Neural cell (in vitro differentiated cells): ENCODE data around the gene MID2. TPM values are rescaled to one million over a fixed set of nuclear protein-coding genes. Genes with fewer than 3 reads are reported as not detected.

Source experiments
- H2AFZ ChIP-seq: fragments of 200-600, 300-800 bp; sonication (generic), shearing (Covaris generic); 2 replicates; pipeline ENCODE4 v1.6.0; 2014; ENCODE audit warnings: low read depth, mild to moderate bottlenecking, antibody characterized with exemption, low read length, moderate library complexity
- H3F3A ChIP-seq: fragments of 200-600 bp; shearing (Covaris generic); 2 replicates; pipeline ENCODE4 v1.6.1; 2016; ENCODE audit warnings: mild to moderate bottlenecking, moderate library complexity, mixed read lengths, antibody characterized with exemption, low read length; ENCODE audit not compliant: insufficient read depth, poor library complexity, severe bottlenecking
- H3K27ac ChIP-seq: fragments of 200-600, 300-800 bp; sonication (generic), shearing (Covaris generic); 2 replicates; pipeline ENCODE4 v1.5.1; 2014; ENCODE audit warnings: mild to moderate bottlenecking, low read length, moderate library complexity
- H3K27me3 ChIP-seq: fragments of 300-800, 200-600 bp; sonication (generic), shearing (Covaris generic); 2 replicates; pipeline ENCODE4 v1.6.0; 2014; ENCODE audit warnings: mild to moderate bottlenecking, low read depth, low read length, moderate library complexity; ENCODE audit not compliant: insufficient read depth
- H3K36me3 ChIP-seq: fragments of 300-800, 200-600 bp; sonication (generic), shearing (Covaris generic); 2 replicates; pipeline ENCODE4 v1.5.1; 2014; ENCODE audit warnings: mild to moderate bottlenecking, antibody characterized with exemption, low read length, moderate library complexity; ENCODE audit not compliant: insufficient read depth
- H3K4me2 ChIP-seq: fragments of 300-800, 200-600 bp; sonication (generic), shearing (Covaris generic); 2 replicates; pipeline ENCODE4 v1.6.0; 2014; ENCODE audit warnings: mild to moderate bottlenecking, low read length
- H3K4me3 ChIP-seq: fragments of 300-800, 200-600 bp; sonication (generic), shearing (Covaris generic); 2 replicates; pipeline ENCODE4 v1.5.1; 2014; ENCODE audit warnings: mild to moderate bottlenecking, low read length, moderate library complexity
- H3K79me2 ChIP-seq: fragments of 200-600 bp; shearing (Covaris generic); replicated peaks from 2 replicates; pipeline ENCODE4 v1.6.0; 2014; ENCODE audit warnings: mild to moderate bottlenecking, low read length, moderate library complexity; ENCODE audit not compliant: insufficient read depth
- H3K9ac ChIP-seq: fragments of 300-800, 200-600 bp; sonication (generic), shearing (Covaris generic); 2 replicates; pipeline ENCODE4 v1.6.1; 2016; ENCODE audit warnings: mild to moderate bottlenecking, low read length, mixed read lengths
- H3K9me2 ChIP-seq: fragments of 200-600 bp; shearing (Covaris generic); 2 replicates; pipeline ENCODE4 v1.6.1; 2016; ENCODE audit warnings: mild to moderate bottlenecking, low read length, mixed read lengths; ENCODE audit not compliant: insufficient read depth
- H3K9me3 ChIP-seq: fragments of 200-600, 300-800 bp; sonication (generic), shearing (Covaris generic); 2 replicates; pipeline ENCODE4 v1.6.1; 2016; ENCODE audit warnings: mild to moderate bottlenecking, mixed run types, low read length, moderate library complexity, mixed read lengths
- H4K20me1 ChIP-seq: fragments of 200-600 bp; shearing (Covaris generic); 2 replicates; pipeline ENCODE4 v1.6.1; 2016; ENCODE audit warnings: mild to moderate bottlenecking, mixed run types; ENCODE audit not compliant: insufficient read depth
- EP300 ChIP-seq: fragments of 450-650 bp; conservative IDR thresholded peaks from 2 replicates; pipeline ENCODE4 v1.6.1; 2014; ENCODE audit warnings: antibody characterized with exemption, mild to moderate bottlenecking, moderate library complexity; ENCODE audit not compliant: poor library complexity, severe bottlenecking
- EZH2 ChIP-seq: fragments of 200-600, 300-800 bp; shearing (Covaris generic), sonication (generic); IDR thresholded peaks from 2 replicates; pipeline ENCODE4 v1.6.1; 2014; ENCODE audit warnings: antibody characterized with exemption, low read length, borderline replicate concordance, mild to moderate bottlenecking; ENCODE audit not compliant: insufficient read depth, poor library complexity, severe bottlenecking
- MXI1 ChIP-seq: fragments of 450-650 bp; conservative IDR thresholded peaks from 2 replicates; pipeline ENCODE4 v1.6.1; 2014; ENCODE audit warnings: antibody characterized with exemption, mild to moderate bottlenecking; ENCODE audit not compliant: poor library complexity, severe bottlenecking
- POLR2AphosphoS5 ChIP-seq: IDR thresholded peaks from 2 replicates; pipeline ENCODE4 v1.6.1; 2012
- RAD21 ChIP-seq: fragments of 450-650 bp; conservative IDR thresholded peaks from 2 replicates; pipeline ENCODE4 v1.6.1; 2014; ENCODE audit warnings: antibody characterized with exemption, mild to moderate bottlenecking, moderate library complexity
- SMC3 ChIP-seq: fragments of 450-650 bp; conservative IDR thresholded peaks from 2 replicates; pipeline ENCODE4 v1.6.1; 2014; ENCODE audit warnings: antibody characterized with exemption, mild to moderate bottlenecking, moderate library complexity; ENCODE audit not compliant: poor library complexity
- TAF1 ChIP-seq: IDR thresholded peaks from 2 replicates; pipeline ENCODE4 v1.6.1; 2012; ENCODE audit warnings: low read depth
- polyA minus RNA-seq: library from RNA; depleted of rRNA, polyadenylated mRNA; stranded (reverse); fragments of >200 nt; gene quantifications from 2 replicates; pipeline ENCODE4 v1.2.3, GENCODE V29; 2014
- polyA plus RNA-seq: library from polyadenylated mRNA; depleted of rRNA; stranded (reverse); fragments of >200 nt; gene quantifications from 2 replicates; pipeline ENCODE4 v1.2.3, GENCODE V29; 2014
- TF ChIP-seq, protein P1 (sequence below): IDR thresholded peaks from 2 replicates; pipeline ENCODE4 v1.6.1; 2012; ENCODE audit warnings: borderline replicate concordance
- TF ChIP-seq, protein P2 (sequence below): fragments of 450-650 bp; IDR thresholded peaks from 2 replicates; pipeline ENCODE4 v1.5.1; 2014; ENCODE audit warnings: antibody characterized with exemption, mild to moderate bottlenecking, moderate library complexity; ENCODE audit not compliant: poor library complexity, severe bottlenecking

MID2 gene, protein sequence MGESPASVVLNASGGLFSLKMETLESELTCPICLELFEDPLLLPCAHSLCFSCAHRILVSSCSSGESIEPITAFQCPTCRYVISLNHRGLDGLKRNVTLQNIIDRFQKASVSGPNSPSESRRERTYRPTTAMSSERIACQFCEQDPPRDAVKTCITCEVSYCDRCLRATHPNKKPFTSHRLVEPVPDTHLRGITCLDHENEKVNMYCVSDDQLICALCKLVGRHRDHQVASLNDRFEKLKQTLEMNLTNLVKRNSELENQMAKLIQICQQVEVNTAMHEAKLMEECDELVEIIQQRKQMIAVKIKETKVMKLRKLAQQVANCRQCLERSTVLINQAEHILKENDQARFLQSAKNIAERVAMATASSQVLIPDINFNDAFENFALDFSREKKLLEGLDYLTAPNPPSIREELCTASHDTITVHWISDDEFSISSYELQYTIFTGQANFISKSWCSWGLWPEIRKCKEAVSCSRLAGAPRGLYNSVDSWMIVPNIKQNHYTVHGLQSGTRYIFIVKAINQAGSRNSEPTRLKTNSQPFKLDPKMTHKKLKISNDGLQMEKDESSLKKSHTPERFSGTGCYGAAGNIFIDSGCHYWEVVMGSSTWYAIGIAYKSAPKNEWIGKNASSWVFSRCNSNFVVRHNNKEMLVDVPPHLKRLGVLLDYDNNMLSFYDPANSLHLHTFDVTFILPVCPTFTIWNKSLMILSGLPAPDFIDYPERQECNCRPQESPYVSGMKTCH
- polyA plus RNA-seq (1.9 and 4.2 TPM in 2 replicates), polyA minus RNA-seq (30.6 and 32.1 TPM in 2 replicates)

DNA sequence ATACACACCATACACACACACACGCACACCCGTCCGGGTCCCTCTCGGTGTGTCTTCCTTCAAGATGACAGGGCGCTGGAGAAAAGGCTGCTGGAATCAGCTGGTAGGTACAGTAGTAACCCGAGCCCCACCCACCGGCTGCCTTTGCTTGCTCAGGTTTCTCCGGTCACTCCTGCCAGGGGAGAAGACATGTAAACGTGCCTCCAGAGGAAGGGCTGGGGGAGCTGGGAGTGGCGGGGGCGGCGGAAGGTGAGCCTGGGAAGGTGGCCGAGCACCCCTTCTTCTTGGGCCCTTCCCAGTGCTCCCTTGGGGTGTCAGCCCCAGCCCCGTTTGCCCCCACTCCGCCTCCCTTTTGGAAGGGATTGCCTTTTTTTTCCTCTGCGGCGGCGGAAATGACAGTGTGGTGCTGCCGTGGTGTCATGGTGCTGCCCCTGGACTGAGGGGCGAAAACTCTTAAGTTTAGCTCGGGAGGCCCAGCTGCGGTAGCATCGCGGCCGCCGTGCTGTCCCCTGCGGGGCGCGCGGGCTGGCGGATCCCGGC lies at the start of gene MID2:
TSS of gene MID2 (plus strand) at position 169 of the 540 bp plus-strand sequence. CDS start 561 bp downstream, outside the sequence.
- H3K27ac ChIP-seq, result peak within 1 kb of the TSS; percentile 44
- H3K4me2 ChIP-seq, result no peak within 1 kb of the TSS
- no peaks in the 10 kb centered on the region for H3K9me2 ChIP-seq
- no peaks in the 10 kb centered on the region for H3K27me3 ChIP-seq
- H3K36me3 ChIP-seq, result no peaks in the 10 kb centered on the region
- peak within 1 kb of the TSS; percentile 63 for H3K9ac ChIP-seq
- H2AFZ ChIP-seq, result no peak within 1 kb of the TSS
- peak within 1 kb of the TSS; percentile 69 for H3K4me3 ChIP-seq
- no peaks in the 10 kb centered on the region for H3F3A ChIP-seq
- H3K79me2 ChIP-seq, result no peaks in the 10 kb centered on the region
- TF ChIP-seq, protein P1, sequence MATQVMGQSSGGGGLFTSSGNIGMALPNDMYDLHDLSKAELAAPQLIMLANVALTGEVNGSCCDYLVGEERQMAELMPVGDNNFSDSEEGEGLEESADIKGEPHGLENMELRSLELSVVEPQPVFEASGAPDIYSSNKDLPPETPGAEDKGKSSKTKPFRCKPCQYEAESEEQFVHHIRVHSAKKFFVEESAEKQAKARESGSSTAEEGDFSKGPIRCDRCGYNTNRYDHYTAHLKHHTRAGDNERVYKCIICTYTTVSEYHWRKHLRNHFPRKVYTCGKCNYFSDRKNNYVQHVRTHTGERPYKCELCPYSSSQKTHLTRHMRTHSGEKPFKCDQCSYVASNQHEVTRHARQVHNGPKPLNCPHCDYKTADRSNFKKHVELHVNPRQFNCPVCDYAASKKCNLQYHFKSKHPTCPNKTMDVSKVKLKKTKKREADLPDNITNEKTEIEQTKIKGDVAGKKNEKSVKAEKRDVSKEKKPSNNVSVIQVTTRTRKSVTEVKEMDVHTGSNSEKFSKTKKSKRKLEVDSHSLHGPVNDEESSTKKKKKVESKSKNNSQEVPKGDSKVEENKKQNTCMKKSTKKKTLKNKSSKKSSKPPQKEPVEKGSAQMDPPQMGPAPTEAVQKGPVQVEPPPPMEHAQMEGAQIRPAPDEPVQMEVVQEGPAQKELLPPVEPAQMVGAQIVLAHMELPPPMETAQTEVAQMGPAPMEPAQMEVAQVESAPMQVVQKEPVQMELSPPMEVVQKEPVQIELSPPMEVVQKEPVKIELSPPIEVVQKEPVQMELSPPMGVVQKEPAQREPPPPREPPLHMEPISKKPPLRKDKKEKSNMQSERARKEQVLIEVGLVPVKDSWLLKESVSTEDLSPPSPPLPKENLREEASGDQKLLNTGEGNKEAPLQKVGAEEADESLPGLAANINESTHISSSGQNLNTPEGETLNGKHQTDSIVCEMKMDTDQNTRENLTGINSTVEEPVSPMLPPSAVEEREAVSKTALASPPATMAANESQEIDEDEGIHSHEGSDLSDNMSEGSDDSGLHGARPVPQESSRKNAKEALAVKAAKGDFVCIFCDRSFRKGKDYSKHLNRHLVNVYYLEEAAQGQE, result no peak
- no peak for TF ChIP-seq RAD21
- no peak for TF ChIP-seq EZH2
- TF ChIP-seq, protein P2, sequence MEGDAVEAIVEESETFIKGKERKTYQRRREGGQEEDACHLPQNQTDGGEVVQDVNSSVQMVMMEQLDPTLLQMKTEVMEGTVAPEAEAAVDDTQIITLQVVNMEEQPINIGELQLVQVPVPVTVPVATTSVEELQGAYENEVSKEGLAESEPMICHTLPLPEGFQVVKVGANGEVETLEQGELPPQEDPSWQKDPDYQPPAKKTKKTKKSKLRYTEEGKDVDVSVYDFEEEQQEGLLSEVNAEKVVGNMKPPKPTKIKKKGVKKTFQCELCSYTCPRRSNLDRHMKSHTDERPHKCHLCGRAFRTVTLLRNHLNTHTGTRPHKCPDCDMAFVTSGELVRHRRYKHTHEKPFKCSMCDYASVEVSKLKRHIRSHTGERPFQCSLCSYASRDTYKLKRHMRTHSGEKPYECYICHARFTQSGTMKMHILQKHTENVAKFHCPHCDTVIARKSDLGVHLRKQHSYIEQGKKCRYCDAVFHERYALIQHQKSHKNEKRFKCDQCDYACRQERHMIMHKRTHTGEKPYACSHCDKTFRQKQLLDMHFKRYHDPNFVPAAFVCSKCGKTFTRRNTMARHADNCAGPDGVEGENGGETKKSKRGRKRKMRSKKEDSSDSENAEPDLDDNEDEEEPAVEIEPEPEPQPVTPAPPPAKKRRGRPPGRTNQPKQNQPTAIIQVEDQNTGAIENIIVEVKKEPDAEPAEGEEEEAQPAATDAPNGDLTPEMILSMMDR, result no peak
- no peak for TF ChIP-seq TAF1
- TF ChIP-seq MXI1, result no peak
- TF ChIP-seq POLR2AphosphoS5, result peak; percentile 49
- no peak for TF ChIP-seq EP300
- H4K20me1 ChIP-seq, result no peaks in the 10 kb centered on the region
- H3K9me3 ChIP-seq, result no peaks in the 10 kb centered on the region

DNA sequence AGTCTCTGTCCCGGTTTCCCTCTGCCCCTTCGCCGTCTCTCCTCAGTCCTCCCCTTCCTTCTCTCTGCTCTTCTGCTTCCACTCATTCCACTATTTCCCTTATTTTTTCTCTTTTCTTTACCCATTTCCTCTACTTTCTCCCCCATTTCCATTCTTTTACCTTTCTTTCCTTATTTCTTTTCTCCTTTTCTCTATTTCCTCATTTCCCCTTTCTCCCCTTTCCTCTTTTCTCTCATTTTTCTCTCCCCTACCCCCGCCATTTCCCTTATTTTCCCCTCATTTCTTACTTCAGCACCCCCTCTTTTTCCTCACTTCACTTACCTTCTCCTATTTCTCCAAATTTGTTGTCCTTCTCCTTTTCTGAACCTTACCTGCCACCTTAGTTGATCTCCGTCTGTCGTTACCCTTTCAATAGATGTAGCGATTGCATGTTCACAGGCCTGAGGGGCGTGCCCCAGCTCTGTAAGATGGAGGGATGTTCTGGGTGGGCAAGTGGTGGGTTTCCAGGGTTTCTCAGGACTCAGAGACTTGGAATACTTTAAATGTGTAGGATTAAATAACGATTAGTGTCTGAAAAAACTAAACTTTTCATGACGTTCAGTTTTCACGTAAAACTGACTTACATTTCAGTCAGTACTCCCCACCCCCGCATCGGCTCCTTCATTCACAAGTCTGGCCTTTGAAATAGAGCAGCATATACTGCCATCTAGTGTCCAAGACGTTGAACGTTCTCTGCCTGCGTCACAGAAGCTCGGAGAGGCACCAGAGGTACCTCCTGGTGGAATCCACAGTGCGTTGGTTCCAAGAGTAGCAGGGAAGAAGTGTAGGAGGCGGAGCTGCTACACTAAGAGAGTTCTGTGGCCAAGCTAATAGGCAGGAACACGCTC lies 48.8 kb upstream of the MID2 start:
- H3K27ac ChIP-seq, result no peak overlapping the region
- no peaks in the 10 kb centered on the region for H3K9me3 ChIP-seq
- H2AFZ ChIP-seq, result no peak overlapping the region
- H3K36me3 ChIP-seq, result no peaks in the 10 kb centered on the region
- H3K4me2 ChIP-seq, result no peak overlapping the region
- no peaks in the 10 kb centered on the region for H3K79me2 ChIP-seq
- H3K9ac ChIP-seq, result no peak overlapping the region
- no peaks in the 10 kb centered on the region for H3K9me2 ChIP-seq
- H3F3A ChIP-seq, result no peaks in the 10 kb centered on the region
- TF ChIP-seq POLR2AphosphoS5 (no peak), SMC3 (peak; percentile 80), EP300 (no peak), TAF1 (no peak), RAD21 (peak; percentile 85)
- TF ChIP-seq, protein P2, result peak; percentile 80
- H3K27me3 ChIP-seq, result peaks cover 20% of the 10 kb centered on the region
- H4K20me1 ChIP-seq, result no peaks in the 10 kb centered on the region
- H3K4me3 ChIP-seq, result peak overlapping the region; percentile 68
